Astrocyte (in vitro differentiated cells and primary cell): Measurements from ENCODE around the gene MSL2. TPM values are rescaled to one million over a fixed set of nuclear protein-coding genes. Genes with fewer than 3 reads are reported as not detected.

Experiments used
- DNase-seq: peaks from one replicate; pipeline ENCODE4 v3.0.0-alpha.2; 2010; ENCODE audit warnings: low read depth
- FAIRE-seq: peaks from 2 replicates; lab custom pipeline; 2011; peaks lifted over from hg19 to GRCh38; lab: Jason Lieb, UNC
- H2AFZ ChIP-seq: 2 replicates; pipeline ENCODE4 v1.6.0; 2012; ENCODE audit warnings: low read depth, low read length, inconsistent platforms
- H3K27ac ChIP-seq: 2 replicates; pipeline ENCODE4 v1.5.1; 2011; ENCODE audit warnings: low read depth, low read length, inconsistent platforms
- H3K27me3 ChIP-seq: 2 replicates; pipeline ENCODE4 v1.6.0; 2011; ENCODE audit warnings: low read length, inconsistent platforms; ENCODE audit not compliant: insufficient read depth
- H3K36me3 ChIP-seq: 2 replicates; pipeline ENCODE4 v1.5.1; 2011; ENCODE audit warnings: low read length, inconsistent platforms; ENCODE audit not compliant: insufficient read depth
- H3K4me1 ChIP-seq: 2 replicates; pipeline ENCODE4 v1.5.1; 2011; ENCODE audit warnings: low read length, inconsistent platforms; ENCODE audit not compliant: insufficient read depth
- H3K4me2 ChIP-seq: 2 replicates; pipeline ENCODE4 v1.6.0; 2012; ENCODE audit warnings: low read length, inconsistent platforms
- H3K4me3 ChIP-seq: 2 replicates; pipeline ENCODE4 v1.5.1; 2011; ENCODE audit warnings: low read depth, mild to moderate bottlenecking, low read length, inconsistent platforms; ENCODE audit not compliant: insufficient read depth
- H3K79me2 ChIP-seq: 2 replicates; pipeline ENCODE4 v1.6.0; 2012; ENCODE audit warnings: mild to moderate bottlenecking, low read length, inconsistent platforms; ENCODE audit not compliant: insufficient read depth
- H3K9ac ChIP-seq: 2 replicates; pipeline ENCODE4 v1.6.0; 2012; ENCODE audit warnings: mild to moderate bottlenecking, low read length, inconsistent platforms
- H3K9me3 ChIP-seq: 2 replicates; pipeline ENCODE4 v1.5.1; 2012; ENCODE audit warnings: low read depth, mild to moderate bottlenecking, low read length, inconsistent platforms; ENCODE audit not compliant: insufficient read depth
- H4K20me1 ChIP-seq: 2 replicates; pipeline ENCODE4 v1.6.0; 2012; ENCODE audit warnings: low read length, inconsistent platforms; ENCODE audit not compliant: insufficient read depth
- H3K27ac Mint-ChIP-seq: one replicate; pipeline ENCODE4 v1.8.0; 2021; ENCODE audit warnings: mild to moderate bottlenecking, mixed read lengths; ENCODE audit not compliant: unreplicated experiment
- H3K27me3 Mint-ChIP-seq: one replicate; pipeline ENCODE4 v1.8.0; 2021; ENCODE audit warnings: low read depth, mixed read lengths; ENCODE audit not compliant: unreplicated experiment
- H3K36me3 Mint-ChIP-seq: one replicate; pipeline ENCODE4 v1.8.0; 2021; ENCODE audit warnings: low read depth, mixed read lengths; ENCODE audit not compliant: unreplicated experiment
- H3K4me1 Mint-ChIP-seq: one replicate; pipeline ENCODE4 v1.8.0; 2021; ENCODE audit warnings: low read depth, mixed read lengths; ENCODE audit not compliant: unreplicated experiment
- H3K4me3 Mint-ChIP-seq: one replicate; pipeline ENCODE4 v1.8.0; 2021; ENCODE audit warnings: mild to moderate bottlenecking, moderate library complexity, mixed read lengths; ENCODE audit not compliant: unreplicated experiment
- H3K9me3 Mint-ChIP-seq: one replicate; pipeline ENCODE4 v1.8.0; 2021; ENCODE audit warnings: mild to moderate bottlenecking, mixed read lengths; ENCODE audit not compliant: unreplicated experiment
- EZH2 ChIP-seq: IDR thresholded peaks from 2 replicates; pipeline ENCODE4 v1.6.1; 2012; ENCODE audit warnings: mild to moderate bottlenecking, low read length, inconsistent platforms; ENCODE audit not compliant: insufficient read depth
- total RNA-seq: library from RNA; stranded (reverse); gene quantifications from 2 replicates; pipeline ENCODE4 v1.2.1, GENCODE V29; 2021
- TF ChIP-seq, protein P1 (sequence below): IDR thresholded peaks from 2 replicates; pipeline ENCODE4 v1.5.1; 2011; ENCODE audit warnings: low read depth, mild to moderate bottlenecking, inconsistent platforms, low read length, moderate library complexity; ENCODE audit not compliant: insufficient read depth

Gene MSL2
- total RNA-seq, 1 donor from 2014 or later = 20.1 TPM

DNA sequence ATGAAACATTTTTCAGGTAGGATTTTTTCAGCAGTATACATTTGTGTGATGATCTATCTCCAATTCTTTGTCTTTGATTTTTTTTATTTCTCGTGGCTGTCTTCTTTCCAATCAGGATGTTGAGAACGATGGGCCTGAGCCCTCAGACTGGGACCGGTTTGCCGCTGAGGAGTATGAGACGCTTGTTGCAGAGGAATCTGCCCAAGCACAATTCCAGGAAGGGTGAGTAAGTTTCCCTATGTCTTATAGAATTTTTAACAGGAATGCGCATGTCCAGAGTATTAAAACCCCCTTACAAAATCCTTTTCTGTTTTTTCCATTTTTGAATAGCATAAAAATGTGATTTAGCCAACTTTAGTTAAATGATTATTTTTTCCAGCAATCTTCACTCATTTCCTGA is 90.0 kb downstream of the MSL2 start:
- TF ChIP-seq, protein P1, sequence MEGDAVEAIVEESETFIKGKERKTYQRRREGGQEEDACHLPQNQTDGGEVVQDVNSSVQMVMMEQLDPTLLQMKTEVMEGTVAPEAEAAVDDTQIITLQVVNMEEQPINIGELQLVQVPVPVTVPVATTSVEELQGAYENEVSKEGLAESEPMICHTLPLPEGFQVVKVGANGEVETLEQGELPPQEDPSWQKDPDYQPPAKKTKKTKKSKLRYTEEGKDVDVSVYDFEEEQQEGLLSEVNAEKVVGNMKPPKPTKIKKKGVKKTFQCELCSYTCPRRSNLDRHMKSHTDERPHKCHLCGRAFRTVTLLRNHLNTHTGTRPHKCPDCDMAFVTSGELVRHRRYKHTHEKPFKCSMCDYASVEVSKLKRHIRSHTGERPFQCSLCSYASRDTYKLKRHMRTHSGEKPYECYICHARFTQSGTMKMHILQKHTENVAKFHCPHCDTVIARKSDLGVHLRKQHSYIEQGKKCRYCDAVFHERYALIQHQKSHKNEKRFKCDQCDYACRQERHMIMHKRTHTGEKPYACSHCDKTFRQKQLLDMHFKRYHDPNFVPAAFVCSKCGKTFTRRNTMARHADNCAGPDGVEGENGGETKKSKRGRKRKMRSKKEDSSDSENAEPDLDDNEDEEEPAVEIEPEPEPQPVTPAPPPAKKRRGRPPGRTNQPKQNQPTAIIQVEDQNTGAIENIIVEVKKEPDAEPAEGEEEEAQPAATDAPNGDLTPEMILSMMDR = no peak
- TF ChIP-seq EZH2 = no peak
- Mint-ChIP-seq H3K4me1 (peaks cover 4% of the 10 kb centered on the region), H3K36me3 (peaks cover 9% of the 10 kb centered on the region), H3K9me3 (no peaks in the 10 kb centered on the region), H3K27ac (no peak overlapping the region), H3K4me3 (no peak overlapping the region), H3K27me3 (no peaks in the 10 kb centered on the region)
- no peak overlapping the region for H3K4me2 ChIP-seq
- H3K36me3 ChIP-seq = peaks cover 11% of the 10 kb centered on the region
- H4K20me1 ChIP-seq = no peaks in the 10 kb centered on the region
- no peaks in the 10 kb centered on the region for H3K9me3 ChIP-seq
- no peak overlapping the region for H3K9ac ChIP-seq
- no peak overlapping the region for H2AFZ ChIP-seq
- FAIRE-seq = no peak
- H3K4me3 ChIP-seq = no peak overlapping the region
- H3K79me2 ChIP-seq = no peaks in the 10 kb centered on the region
- no peaks in the 10 kb centered on the region for H3K27me3 ChIP-seq
- no peak for DNase-seq
- H3K4me1 ChIP-seq = no peaks in the 10 kb centered on the region
- no peak overlapping the region for H3K27ac ChIP-seq

DNA sequence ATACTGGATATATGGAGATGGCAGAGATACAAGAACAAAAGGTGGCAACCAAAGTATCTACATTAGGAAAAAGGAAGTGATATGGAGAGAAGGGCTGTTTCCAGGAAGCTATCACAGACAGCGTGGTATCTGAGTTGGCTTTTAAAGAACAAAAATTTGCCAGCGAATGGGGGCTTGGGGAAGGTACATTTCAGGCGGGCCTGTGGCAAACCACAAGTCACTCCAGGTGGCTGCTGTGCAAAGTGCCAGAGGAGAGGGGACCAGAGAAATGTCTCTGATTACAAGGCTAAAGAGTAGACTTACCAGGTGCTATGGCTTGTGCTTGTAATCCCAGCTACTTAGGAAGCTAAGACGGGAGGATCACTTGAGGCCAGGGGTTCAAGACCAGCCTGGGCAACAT is 91.1 kb downstream of the MSL2 start:
- Histone ChIP-seq H3K4me2 (no peak overlapping the region), H3K27me3 (no peaks in the 10 kb centered on the region), H3K4me1 (no peaks in the 10 kb centered on the region), H3K9me3 (no peaks in the 10 kb centered on the region), H4K20me1 (no peaks in the 10 kb centered on the region), H3K9ac (no peak overlapping the region), H3K4me3 (no peak overlapping the region), H3K36me3 (peaks cover 11% of the 10 kb centered on the region), H3K79me2 (no peaks in the 10 kb centered on the region), H2AFZ (no peak overlapping the region), H3K27ac (no peak overlapping the region)
- Mint-ChIP-seq H3K27me3 (no peaks in the 10 kb centered on the region), H3K27ac (no peak overlapping the region), H3K36me3 (peaks cover 9% of the 10 kb centered on the region), H3K9me3 (no peaks in the 10 kb centered on the region), H3K4me3 (no peak overlapping the region), H3K4me1 (peaks cover 4% of the 10 kb centered on the region)
- TF ChIP-seq EZH2 = no peak
- TF ChIP-seq, protein P1 = no peak
- no peak for DNase-seq
- no peak for FAIRE-seq

Other genes starting within 250 kb of the MSL2 start
- 18.7 and 19.5 TPM in 2 replicates for gene PPP2R3A, start 230.6 kb downstream of the MSL2 start, total RNA-seq
- 41.3 and 41.6 TPM in 2 replicates for gene PCCB, start 54.0 kb upstream of the MSL2 start, total RNA-seq